Measurements from ENCODE around the gene RAB3IL1. TPM values are rescaled to one million over a fixed set of nuclear protein-coding genes. Genes with fewer than 3 reads are reported as not detected.

Gene RAB3IL1
- total RNA-seq, 4 donors from 2014 or later: 14.0 to 31.5 (median 14.2) TPM

DNA sequence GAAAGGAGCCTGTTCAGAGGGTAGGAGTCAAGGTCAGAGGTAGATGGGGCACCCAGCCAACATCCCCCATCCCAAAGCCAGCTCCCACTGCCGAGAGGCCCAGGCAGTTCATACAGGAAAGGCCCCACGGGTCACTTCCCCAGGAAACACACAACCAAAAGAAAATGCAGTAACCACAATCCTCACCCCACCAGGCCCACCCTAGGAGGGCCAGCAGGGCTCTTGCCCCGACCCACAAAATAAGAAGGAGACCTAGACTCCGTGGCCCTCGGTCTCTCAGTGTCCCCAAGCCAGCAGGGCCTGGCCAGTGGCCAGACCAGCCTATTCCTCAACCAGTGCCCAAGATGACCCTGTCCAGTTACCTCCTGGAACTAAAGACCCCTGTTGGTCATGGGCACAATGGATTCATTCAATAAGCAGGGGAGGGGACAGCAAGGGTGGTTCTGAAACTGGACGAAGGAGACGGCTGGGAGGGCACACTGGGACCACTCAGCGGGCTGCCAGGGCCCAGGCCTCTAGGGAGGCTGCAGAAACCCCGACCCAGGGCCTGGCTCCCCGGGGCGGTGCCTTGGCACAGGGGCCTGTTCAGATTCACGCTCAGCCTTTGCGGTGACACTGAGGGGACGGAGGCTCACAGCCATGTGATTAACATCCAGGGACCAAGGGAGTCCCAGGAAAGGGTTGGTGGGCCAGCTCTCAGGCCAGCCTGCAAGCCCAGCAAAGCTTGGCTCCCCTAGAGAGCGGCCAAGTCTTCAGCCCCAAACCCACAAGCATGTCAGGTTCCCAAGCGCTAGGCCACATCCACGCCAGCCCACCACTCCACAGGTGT is 5.5 kb downstream of the RAB3IL1 start:
- peaks cover 3 to 12% (median 9%) of the 10 kb centered on the region in 4 donors for H3K36me3 ChIP-seq
- no peak overlapping the region for H3K4me3 ChIP-seq
- H3K27me3 ChIP-seq: no peaks in the 10 kb centered on the region
- no peaks in the 10 kb centered on the region for H3K9me3 ChIP-seq
- H3K27ac ChIP-seq (replicated peaks in 1 of 4): peak overlapping the region; percentile 23 to 57 (median 32)
- intact Hi-C loops (cut with DNase I): no loop called here
- TF ChIP-seq, protein P1, sequence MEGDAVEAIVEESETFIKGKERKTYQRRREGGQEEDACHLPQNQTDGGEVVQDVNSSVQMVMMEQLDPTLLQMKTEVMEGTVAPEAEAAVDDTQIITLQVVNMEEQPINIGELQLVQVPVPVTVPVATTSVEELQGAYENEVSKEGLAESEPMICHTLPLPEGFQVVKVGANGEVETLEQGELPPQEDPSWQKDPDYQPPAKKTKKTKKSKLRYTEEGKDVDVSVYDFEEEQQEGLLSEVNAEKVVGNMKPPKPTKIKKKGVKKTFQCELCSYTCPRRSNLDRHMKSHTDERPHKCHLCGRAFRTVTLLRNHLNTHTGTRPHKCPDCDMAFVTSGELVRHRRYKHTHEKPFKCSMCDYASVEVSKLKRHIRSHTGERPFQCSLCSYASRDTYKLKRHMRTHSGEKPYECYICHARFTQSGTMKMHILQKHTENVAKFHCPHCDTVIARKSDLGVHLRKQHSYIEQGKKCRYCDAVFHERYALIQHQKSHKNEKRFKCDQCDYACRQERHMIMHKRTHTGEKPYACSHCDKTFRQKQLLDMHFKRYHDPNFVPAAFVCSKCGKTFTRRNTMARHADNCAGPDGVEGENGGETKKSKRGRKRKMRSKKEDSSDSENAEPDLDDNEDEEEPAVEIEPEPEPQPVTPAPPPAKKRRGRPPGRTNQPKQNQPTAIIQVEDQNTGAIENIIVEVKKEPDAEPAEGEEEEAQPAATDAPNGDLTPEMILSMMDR (IDR thresholded peaks at IDR 0.05): no peak
- no peak for TF ChIP-seq POLR2AphosphoS5 (IDR thresholded peaks at IDR 0.05)
- 65% methylated on average over 8 of the region's 17 CpGs for WGBS
- DNase-seq (ENCODE audit: extremely low spot score): no peak
- peaks cover 15 to 88% (median 84%) of the 10 kb centered on the region in 4 donors for H3K4me1 ChIP-seq

DNA sequence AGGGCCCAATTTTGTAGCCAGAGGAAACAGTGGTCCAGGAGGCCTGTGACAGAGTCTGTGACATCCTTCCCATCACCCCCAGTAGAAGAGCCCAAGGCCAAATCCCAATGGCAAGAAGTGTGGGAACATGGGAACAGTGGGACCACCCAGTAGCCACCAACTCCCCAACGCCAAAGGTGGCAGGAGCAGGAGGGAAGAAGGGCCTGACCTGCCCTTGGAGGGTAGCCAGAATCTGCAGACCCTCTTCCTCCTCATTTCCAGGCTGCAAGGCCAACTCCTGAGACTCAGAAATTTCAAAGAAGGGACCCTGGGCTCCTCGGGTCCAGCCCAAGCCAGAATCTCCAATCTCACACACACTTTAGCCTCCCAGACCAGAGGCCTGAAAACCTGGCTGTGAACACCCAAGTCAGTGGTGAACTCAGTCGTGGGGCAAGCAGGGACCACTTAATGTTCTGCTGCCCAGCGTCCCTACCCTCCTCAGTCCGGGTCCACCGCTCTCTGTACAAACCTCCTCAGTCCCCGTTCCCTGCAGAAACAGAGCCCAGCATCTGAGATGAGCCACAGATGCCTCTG is 6.2 kb downstream of the RAB3IL1 start:
- H3K36me3 ChIP-seq: peaks cover 10 to 19% (median 16%) of the 10 kb centered on the region in 4 donors
- peaks cover 11 to 81% (median 77%) of the 10 kb centered on the region in 4 donors for H3K4me1 ChIP-seq
- intact Hi-C loops (cut with DNase I): no loop called here
- peak overlapping the region in 3 of 4 donors; percentile 23 to 57 (median 33) for H3K27ac ChIP-seq (replicated peaks in 1 of 4)
- H3K27me3 ChIP-seq: no peaks in the 10 kb centered on the region
- WGBS: 84% methylated on average over 6 of the region's 7 CpGs
- TF ChIP-seq POLR2A (IDR thresholded peaks at IDR 0.05; ENCODE audit: low read depth) (no peak), EP300 (IDR thresholded peaks at IDR 0.05) (no peak), POLR2AphosphoS5 (IDR thresholded peaks at IDR 0.05) (no peak)
- TF ChIP-seq, protein P1 (IDR thresholded peaks at IDR 0.05): no peak
- H3K4me3 ChIP-seq: no peak overlapping the region
- no peak for DNase-seq (ENCODE audit: extremely low spot score)
- H3K9me3 ChIP-seq: no peaks in the 10 kb centered on the region

DNA sequence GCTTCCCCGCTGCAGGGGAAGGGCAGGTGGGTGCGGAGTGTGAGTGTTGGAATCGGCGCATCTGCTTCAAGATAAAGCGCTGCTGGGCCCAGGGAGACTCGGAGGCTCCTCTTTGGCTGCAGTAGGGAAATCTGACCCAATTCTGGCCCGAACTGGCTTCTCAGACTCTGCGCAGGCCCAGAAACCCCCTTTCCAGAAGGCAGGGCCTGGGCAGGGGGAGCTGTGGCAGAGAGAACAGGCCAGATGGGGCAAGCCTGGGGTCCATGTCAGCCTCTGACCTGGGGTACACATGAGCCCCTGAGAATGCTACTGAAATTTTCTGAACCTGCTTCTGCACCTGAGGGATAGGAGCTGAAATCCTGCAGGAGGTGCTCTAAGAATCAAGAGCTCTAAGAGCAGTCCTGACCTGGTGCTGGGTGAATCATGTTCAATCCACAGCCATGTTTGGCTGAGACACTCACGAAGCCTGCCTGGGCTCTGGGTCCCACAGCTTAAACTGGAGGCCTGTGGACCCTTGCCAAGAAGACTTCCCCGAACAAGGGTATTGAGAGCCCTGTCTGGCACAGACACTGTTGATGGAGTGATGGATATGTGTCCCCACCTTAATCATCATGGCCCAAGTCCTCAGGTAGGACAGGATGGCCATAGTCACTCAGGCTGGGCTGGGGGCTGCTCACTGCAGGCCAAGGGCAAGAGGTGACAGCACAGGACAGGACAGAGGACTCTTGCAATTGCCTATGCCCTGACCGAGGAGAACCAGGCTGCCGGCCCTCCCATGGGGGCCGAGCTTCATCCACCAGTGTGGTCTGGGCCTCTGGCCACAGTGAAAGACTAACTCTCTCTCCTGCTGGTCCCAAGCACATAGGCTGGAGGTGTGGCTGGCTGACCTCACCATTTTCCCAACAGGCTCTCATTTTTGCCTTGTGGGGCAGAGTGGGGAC is 6.9 kb downstream of the RAB3IL1 start:
- no peak for DNase-seq (ENCODE audit: extremely low spot score)
- Histone ChIP-seq H3K4me1 (peaks cover 11 to 76% (median 72%) of the 10 kb centered on the region in 4 donors), H3K9me3 (no peaks in the 10 kb centered on the region), H3K4me3 (no peak overlapping the region), H3K27me3 (no peaks in the 10 kb centered on the region), H3K36me3 (peaks cover 13 to 27% (median 24%) of the 10 kb centered on the region in 4 donors), H3K27ac (replicated peaks in 1 of 4) (peak overlapping the region in 3 of 4 donors; percentile 23 to 57 (median 33))
- TF ChIP-seq, protein P1 (IDR thresholded peaks at IDR 0.05): no peak
- no peak for TF ChIP-seq EP300 (IDR thresholded peaks at IDR 0.05)
- no peak for TF ChIP-seq POLR2A (IDR thresholded peaks at IDR 0.05; ENCODE audit: low read depth)
- no peak for TF ChIP-seq POLR2AphosphoS5 (IDR thresholded peaks at IDR 0.05)
- 72% methylated on average over 11 of the region's 13 CpGs for WGBS
- intact Hi-C loops (cut with DNase I): no loop called here

DNA sequence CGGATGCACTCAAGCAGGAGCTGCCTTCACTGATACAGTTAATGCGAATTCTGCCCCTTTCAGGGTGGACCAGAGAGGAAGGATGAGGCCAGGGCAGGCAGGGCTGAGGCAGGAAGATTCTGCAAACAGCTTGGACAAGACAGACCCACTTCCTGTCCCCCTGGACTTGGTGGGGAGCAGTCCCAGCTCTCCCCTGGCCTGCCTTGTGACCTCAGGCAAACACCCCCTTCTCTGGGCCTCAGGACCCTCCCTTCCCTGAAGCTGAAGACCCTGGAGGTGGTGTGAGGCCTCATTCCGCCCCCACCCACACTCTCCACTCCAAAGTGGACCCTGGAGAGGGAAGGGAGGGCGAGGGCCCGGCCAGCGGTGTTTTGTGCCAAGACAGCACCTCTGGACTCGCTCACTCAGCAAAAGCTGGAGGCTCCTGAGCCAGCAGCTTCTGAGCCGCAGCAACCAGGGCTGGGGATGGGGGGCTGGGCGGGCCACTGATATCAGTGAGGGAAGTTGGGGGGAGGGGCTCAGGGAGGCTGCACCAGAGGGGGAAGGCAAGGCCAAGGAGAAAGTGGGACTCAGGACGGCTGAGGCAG is 8.5 kb downstream of the RAB3IL1 start:
- intact Hi-C loops (cut with DNase I): no loop called here
- peaks cover 11 to 61% (median 57%) of the 10 kb centered on the region in 4 donors for H3K4me1 ChIP-seq
- no peak for DNase-seq (ENCODE audit: extremely low spot score)

More for the DNA sequence above, 8.5 kb downstream of the RAB3IL1 start:
- no peaks in the 10 kb centered on the region for H3K27me3 ChIP-seq
- no peak for TF ChIP-seq POLR2AphosphoS5 (IDR thresholded peaks at IDR 0.05)
- TF ChIP-seq, protein P1 (IDR thresholded peaks at IDR 0.05): no peak
- no peak for TF ChIP-seq EP300 (IDR thresholded peaks at IDR 0.05)
- no peak for TF ChIP-seq POLR2A (IDR thresholded peaks at IDR 0.05; ENCODE audit: low read depth)
- WGBS: 35% methylated on average over 8 of the region's 10 CpGs
- no peak overlapping the region for H3K4me3 ChIP-seq
- H3K27ac ChIP-seq (replicated peaks in 1 of 4): peak overlapping the region in 2 of 4 donors; percentile 21 to 57
- no peaks in the 10 kb centered on the region for H3K9me3 ChIP-seq
- peaks cover 19 to 43% (median 39%) of the 10 kb centered on the region in 4 donors for H3K36me3 ChIP-seq
